GM12878 (cell line): ENCODE measurements around the gene CSAG2. TPM values are rescaled to one million over a fixed set of nuclear protein-coding genes. Genes with fewer than 3 reads are reported as not detected.

Experiments
- ATAC-seq: fragments of 200-7000 bp; cut with Tn5 transposase; 3 replicates; pipeline ENCODE4 v1.9.1; 2020; ENCODE audit warnings: mild to moderate bottlenecking, moderate library complexity
- BruUV-seq: library from RNA; stranded (reverse); fragments of 400-500 nt; replicated peaks from 2 replicates; lab custom pipeline; 2021; lab: Mats Ljungman, UMichigan
- CTCF ChIA-PET: fragments of 300-600 bp; sonication (Branson Sonifier 250); formaldehyde crosslinking; extraction: SDS; loops from one replicate; lab custom pipeline; 2021; ENCODE audit warnings: inconsistent platforms; lab: Yijun Ruan, JAX
- POLR2A ChIA-PET: fragments of 350-600 bp; formaldehyde crosslinking; extraction: SDS; loops from one replicate; lab custom pipeline; 2021; ENCODE audit warnings: inconsistent platforms; lab: Charles Lee
- RAD21 ChIA-PET: fragments of 300-600 bp; sonication (Branson Sonifier 250); formaldehyde crosslinking; loops from one replicate; lab custom pipeline; 2023; ENCODE audit warnings: antibody characterized with exemption; ENCODE audit not compliant: unreplicated experiment; lab: Charles Lee
- SMC1A ChIA-PET: fragments of 300-600 bp; sonication (Branson Sonifier 250); formaldehyde crosslinking; loops from one replicate; lab custom pipeline; 2023; ENCODE audit not compliant: unreplicated experiment, uncharacterized antibody; lab: Charles Lee
- DNase-seq: peaks from one replicate; pipeline ENCODE4 v3.0.0-alpha.2; 2011; ENCODE audit warnings: low read depth, low spot score
- FAIRE-seq: peaks from 3 replicates; lab custom pipeline; 2011; peaks lifted over from hg19 to GRCh38; lab: Jason Lieb, UNC
- H2AFZ ChIP-seq: 2 replicates; pipeline ENCODE4 v1.6.0; 2011; ENCODE audit warnings: low read depth, low read length, control low read depth; ENCODE audit not compliant: control insufficient read depth
- H3K27ac ChIP-seq: 2 replicates; pipeline ENCODE4 v1.5.1; 2011; ENCODE audit warnings: control low read depth; ENCODE audit not compliant: control insufficient read depth, insufficient read depth
- H3K27me3 ChIP-seq, 2 experiments: replicated peaks in 1 of 2; 2 replicates each; pipeline versions ENCODE4 v1.6.0 to v1.6.1; 2011; ENCODE audit warnings: low read length in 1 of 2; ENCODE audit not compliant: control insufficient read depth in 2 of 2, insufficient read depth in 2 of 2
- H3K36me3 ChIP-seq, 2 experiments: 2 replicates each; pipeline ENCODE4 v1.5.1; 2011; ENCODE audit warnings: low read length in 1 of 2; ENCODE audit not compliant: control insufficient read depth in 2 of 2, insufficient read depth in 2 of 2
- H3K4me1 ChIP-seq: 2 replicates; pipeline ENCODE4 v1.6.1; 2011; ENCODE audit warnings: mild to moderate bottlenecking, low read length, moderate library complexity, mixed read lengths; ENCODE audit not compliant: control insufficient read depth, insufficient read depth
- H3K4me2 ChIP-seq: 2 replicates; pipeline ENCODE4 v1.6.0; 2011; ENCODE audit warnings: control low read depth; ENCODE audit not compliant: control insufficient read depth, insufficient read depth
- H3K4me3 ChIP-seq: fragments of 200-600 bp; sonication (generic); 2 replicates; pipeline ENCODE4 v1.5.1; 2016
- H3K79me2 ChIP-seq: 2 replicates; pipeline ENCODE4 v1.6.0; 2011; ENCODE audit warnings: low read length; ENCODE audit not compliant: control insufficient read depth, insufficient read depth
- H3K9ac ChIP-seq: 2 replicates; pipeline ENCODE4 v1.8.0; 2011; ENCODE audit warnings: low read length, control low read depth, mixed read lengths; ENCODE audit not compliant: control insufficient read depth, insufficient read depth
- H3K9me3 ChIP-seq: replicated peaks from 3 replicates; pipeline ENCODE4 v1.5.1; 2011; ENCODE audit warnings: mild to moderate bottlenecking, low read length; ENCODE audit not compliant: control insufficient read depth, insufficient read depth
- H4K20me1 ChIP-seq: 2 replicates; pipeline ENCODE4 v1.6.0; 2011; ENCODE audit not compliant: control insufficient read depth, insufficient read depth
- GABPA ChIP-seq: IDR thresholded peaks from 2 replicates; pipeline ENCODE4 v1.6.1; 2014; ENCODE audit warnings: antibody characterized with exemption, low read depth, mild to moderate bottlenecking, inconsistent platforms
- GATAD2B ChIP-seq: fragments of 450-650 bp; conservative IDR thresholded peaks from 2 replicates; pipeline ENCODE4 v1.6.1; 2017; ENCODE audit warnings: low read depth, mild to moderate bottlenecking, moderate library complexity
- JUNB ChIP-seq: IDR thresholded peaks from 2 replicates; pipeline ENCODE4 v1.6.1; 2016; ENCODE audit warnings: antibody characterized with exemption, mild to moderate bottlenecking
- MAX ChIP-seq: IDR thresholded peaks from 2 replicates; pipeline ENCODE4 v1.6.1; 2012; ENCODE audit warnings: low read depth, low read length, improper control_type of control experiment
- NFIC ChIP-seq: IDR thresholded peaks from 2 replicates; pipeline ENCODE4 v1.6.1; 2012; ENCODE audit warnings: low read depth, mild to moderate bottlenecking, inconsistent platforms, low read length, moderate library complexity
- NR2C2 ChIP-seq: IDR thresholded peaks from 2 replicates; pipeline ENCODE4 v1.6.1; 2011; ENCODE audit warnings: borderline replicate concordance, low read depth; ENCODE audit not compliant: control insufficient read depth, insufficient read length
- PAX5 ChIP-seq: IDR thresholded peaks from 2 replicates; pipeline ENCODE4 v1.6.1; 2011; ENCODE audit warnings: low read depth, low read length, borderline replicate concordance
- PKNOX1 ChIP-seq: fragments of 450-650 bp; IDR thresholded peaks from 2 replicates; pipeline ENCODE4 v1.6.1; 2016; ENCODE audit warnings: mild to moderate bottlenecking
- RCOR1 ChIP-seq: conservative IDR thresholded peaks from 2 replicates; pipeline ENCODE4 v1.6.1; 2012; ENCODE audit warnings: low read depth, low read length, improper control_type of control experiment
- SREBF2 ChIP-seq: IDR thresholded peaks from 2 replicates; pipeline ENCODE4 v1.6.1; 2012; ENCODE audit warnings: mild to moderate bottlenecking, low read length
- SUPT20H ChIP-seq: IDR thresholded peaks from 2 replicates; pipeline ENCODE4 v1.6.1; 2011; ENCODE audit warnings: low read depth, mild to moderate bottlenecking, low read length, moderate library complexity, borderline replicate concordance; ENCODE audit not compliant: control insufficient read depth
- SUZ12 ChIP-seq: fragments of 200-600 bp; sonication (generic); IDR thresholded peaks from one replicate; pipeline ENCODE4 v1.6.1; 2018; ENCODE audit warnings: antibody characterized with exemption, mild to moderate bottlenecking; ENCODE audit not compliant: unreplicated experiment
- ZNF24 ChIP-seq: fragments of 450-650 bp; IDR thresholded peaks from 2 replicates; pipeline ENCODE4 v1.6.1; 2017; ENCODE audit warnings: antibody characterized with exemption, mild to moderate bottlenecking
- WGBS: methylation state at CpG from one replicate; pipeline ENCODE4 v1.1.6; 2016; ENCODE audit warnings: low lambda C conversion rate; ENCODE audit not compliant: insufficient replicate concordance, insufficient coverage; ENCODE audit errors: missing lambda C conversion rate; 5-methylcytosine and 5-hydroxymethylcytosine counted together
- in situ Hi-C: fragments of 300-500 bp; cut with MboI; formaldehyde crosslinking; loops from 9 replicates; pipeline ENCODE4 v1.14.3; 2018; ENCODE audit warnings: mixed read lengths
- intact Hi-C: fragments of 100-400 bp; cut with micrococcal nuclease; formaldehyde crosslinking; loops from one replicate; pipeline ENCODE4 v1.14.2; 2022; ENCODE audit not compliant: unreplicated experiment
- polyA plus RNA-seq, 11 experiments: library from polyadenylated mRNA; depleted of rRNA in 4 of 11; unstranded in 6 of 11; stranded (reverse) in 5 of 11; fragments of >200 nt; fragmentation: Nextera tagmentation in 4 of 11; fragmentation: Illumina TruSeq in 1 of 11; extraction: Ambion mirVana in 4 of 11; extraction: Trizol in 1 of 11; gene quantifications; 1 replicate in 1 of 11; 2 replicates in 10 of 11; pipeline versions ENCODE4 v1.2.1 to v1.2.3, GENCODE V29; 2011 to 2016; ENCODE audit warnings: inconsistent platforms in 2 of 11, missing spikeins in 2 of 11, low read depth in 1 of 11
- total RNA-seq, 4 experiments: library from RNA; depleted of rRNA in 3 of 4; stranded (reverse); fragments of >200 nt in 3 of 4; fragmentation: Illumina TruSeq in 1 of 4; extraction: Trizol in 1 of 4; gene quantifications; 2 replicates each; pipeline versions ENCODE4 v1.2.1 to v1.2.3, GENCODE V29; 2013 to 2021

Gene CSAG2
- total and polyA plus RNA-seq, 10 of the 15 experiments (the other 5 are each of a cell fraction or from before 2014, with no cell fraction given) = 0.14 to 0.83 (median 0.46) TPM; not detected in 3

GRCh38 chrX:152658302-152658701 lies 50.8 kb downstream of the CSAG2 start:
- no peak for ATAC-seq
- H3K9ac ChIP-seq = no peak overlapping the region
- H3K4me1 ChIP-seq = no peaks in the 10 kb centered on the region
- no peak for DNase-seq
- ChIA-PET CTCF (interaction anchor here (0.7 to 3.1 kb wide), 2 partner anchors 17 to 26 kb away, joined by 5 to 8 read pairs; no protein-coding TSS in a partner anchor), SMC1A (no interaction called here), RAD21 (interaction anchor here (1.4 kb wide), 1 partner anchor 16 kb away, joined by 3 read pairs; no protein-coding TSS in a partner anchor), POLR2A (no interaction called here)
- H3K79me2 ChIP-seq = no peaks in the 10 kb centered on the region
- 0% methylated on average over 2 of the region's 2 CpGs for WGBS
- no peaks in the 10 kb centered on the region for H4K20me1 ChIP-seq
- BruUV-seq = no TSS peak
- no peaks in the 10 kb centered on the region for H3K36me3 ChIP-seq
- no peak for FAIRE-seq
- no peaks in the 10 kb centered on the region for H3K27me3 ChIP-seq
- H3K4me2 ChIP-seq = no peak overlapping the region
- no peak overlapping the region for H2AFZ ChIP-seq
- TF ChIP-seq ZNF24 (no peak), PAX5 (no peak), RCOR1 (no peak), GABPA (no peak), PKNOX1 (no peak), SREBF2 (no peak), SUZ12 (no peak), JUNB (no peak), SUPT20H (no peak), MAX (no peak), NFIC (no peak), NR2C2 (no peak), GATAD2B (no peak)
- intact Hi-C loops (no loop called here), in situ Hi-C loops (loop anchor here (25.0 kb wide), 1 partner anchor 104 kb away; the partner anchor contains the start of genes CSAG3, MAGEA2 and MAGEA6)
- no peak overlapping the region for H3K27ac ChIP-seq
- H3K4me3 ChIP-seq = no peak overlapping the region
- H3K9me3 ChIP-seq = no peaks in the 10 kb centered on the region

Other genes with a start within 250 kb of the CSAG2 start
Only the 7 nearest of the 11 such genes appear.
- not detected in 2 replicates for gene MAGEA3, start 10.5 kb downstream of the CSAG2 start, total RNA-seq (2014; rRNA removed)
- gene MAGEA3, start 10.5 kb downstream of the CSAG2 start, total RNA-seq (2014; rRNA removed; fragmentation: Illumina TruSeq; extraction: Trizol) = not detected in 2 replicates
- not detected in 2 replicates for gene MAGEA3, start 10.5 kb downstream of the CSAG2 start, total RNA-seq (2021)
- gene MAGEA3, start 10.5 kb downstream of the CSAG2 start, polyA plus RNA-seq (2011; rRNA removed) = 1.4 TPM in 2 replicates
- gene MAGEA3, start 10.5 kb downstream of the CSAG2 start, polyA plus RNA-seq (2014; fragmentation: Illumina TruSeq; extraction: Trizol) = not detected in 2 replicates
- gene MAGEA3, start 10.5 kb downstream of the CSAG2 start, polyA plus RNA-seq (2014; fragmentation: Nextera tagmentation; extraction: Ambion mirVana) = not detected
- not detected in 2 replicates for gene MAGEA3, start 10.5 kb downstream of the CSAG2 start, polyA plus RNA-seq (2014; rRNA removed)
- not detected for gene MAGEA3, start 10.5 kb downstream of the CSAG2 start, polyA plus RNA-seq (2016; fragmentation: Nextera tagmentation; extraction: Ambion mirVana)
- not detected in 2 replicates for gene MAGEA2B, start 5.4 kb upstream of the CSAG2 start, total RNA-seq (2014; rRNA removed)
- gene MAGEA2B, start 5.4 kb upstream of the CSAG2 start, total RNA-seq (2014; rRNA removed; fragmentation: Illumina TruSeq; extraction: Trizol) = not detected in 2 replicates
- not detected in 2 replicates for gene MAGEA2B, start 5.4 kb upstream of the CSAG2 start, total RNA-seq (2021)
- gene MAGEA2B, start 5.4 kb upstream of the CSAG2 start, polyA plus RNA-seq (2011; rRNA removed) = not detected in 2 replicates
- not detected in 2 replicates for gene MAGEA2B, start 5.4 kb upstream of the CSAG2 start, polyA plus RNA-seq (2014; fragmentation: Illumina TruSeq; extraction: Trizol)
- gene MAGEA2B, start 5.4 kb upstream of the CSAG2 start, polyA plus RNA-seq (2014; fragmentation: Nextera tagmentation; extraction: Ambion mirVana) = not detected
- not detected in 2 replicates for gene MAGEA2B, start 5.4 kb upstream of the CSAG2 start, polyA plus RNA-seq (2014; rRNA removed)
- not detected for gene MAGEA2B, start 5.4 kb upstream of the CSAG2 start, polyA plus RNA-seq (2016; fragmentation: Nextera tagmentation; extraction: Ambion mirVana)
- not detected in 2 replicates for gene CSAG1, start 24.4 kb upstream of the CSAG2 start, total RNA-seq (2014; rRNA removed)
- not detected in 2 replicates for gene CSAG1, start 24.4 kb upstream of the CSAG2 start, total RNA-seq (2014; rRNA removed; fragmentation: Illumina TruSeq; extraction: Trizol)
- gene CSAG1, start 24.4 kb upstream of the CSAG2 start, total RNA-seq (2021) = not detected in 2 replicates
- gene CSAG1, start 24.4 kb upstream of the CSAG2 start, polyA plus RNA-seq (2011; rRNA removed) = 1.3 and 1.6 TPM in 2 replicates
- not detected in 2 replicates for gene CSAG1, start 24.4 kb upstream of the CSAG2 start, polyA plus RNA-seq (2014; fragmentation: Illumina TruSeq; extraction: Trizol)
- not detected for gene CSAG1, start 24.4 kb upstream of the CSAG2 start, polyA plus RNA-seq (2014; fragmentation: Nextera tagmentation; extraction: Ambion mirVana)
- gene CSAG1, start 24.4 kb upstream of the CSAG2 start, polyA plus RNA-seq (2014; rRNA removed) = not detected in 2 replicates
- gene CSAG1, start 24.4 kb upstream of the CSAG2 start, polyA plus RNA-seq (2016; fragmentation: Nextera tagmentation; extraction: Ambion mirVana) = not detected
- gene MAGEA12, start 24.5 kb upstream of the CSAG2 start, total RNA-seq (2014; rRNA removed) = not detected in 2 replicates
- gene MAGEA12, start 24.5 kb upstream of the CSAG2 start, total RNA-seq (2014; rRNA removed; fragmentation: Illumina TruSeq; extraction: Trizol) = not detected in 2 replicates
- not detected in 2 replicates for gene MAGEA12, start 24.5 kb upstream of the CSAG2 start, total RNA-seq (2021)
- gene MAGEA12, start 24.5 kb upstream of the CSAG2 start, polyA plus RNA-seq (2011; rRNA removed) = 0.73 and 1.3 TPM in 2 replicates
- not detected in 2 replicates for gene MAGEA12, start 24.5 kb upstream of the CSAG2 start, polyA plus RNA-seq (2014; fragmentation: Illumina TruSeq; extraction: Trizol)
- not detected for gene MAGEA12, start 24.5 kb upstream of the CSAG2 start, polyA plus RNA-seq (2014; fragmentation: Nextera tagmentation; extraction: Ambion mirVana)
- not detected in 2 replicates for gene MAGEA12, start 24.5 kb upstream of the CSAG2 start, polyA plus RNA-seq (2014; rRNA removed)
- gene MAGEA12, start 24.5 kb upstream of the CSAG2 start, polyA plus RNA-seq (2016; fragmentation: Nextera tagmentation; extraction: Ambion mirVana) = not detected
- gene MAGEA2, start 44.6 kb upstream of the CSAG2 start, total RNA-seq (2014; rRNA removed) = not detected in 2 replicates
- gene MAGEA2, start 44.6 kb upstream of the CSAG2 start, total RNA-seq (2014; rRNA removed; fragmentation: Illumina TruSeq; extraction: Trizol) = not detected in 2 replicates
- gene MAGEA2, start 44.6 kb upstream of the CSAG2 start, total RNA-seq (2021) = not detected in 2 replicates
- 0.04 and 0.09 TPM in 2 replicates for gene MAGEA2, start 44.6 kb upstream of the CSAG2 start, polyA plus RNA-seq (2011; rRNA removed)
- gene MAGEA2, start 44.6 kb upstream of the CSAG2 start, polyA plus RNA-seq (2014; fragmentation: Illumina TruSeq; extraction: Trizol) = not detected in 2 replicates
- gene MAGEA2, start 44.6 kb upstream of the CSAG2 start, polyA plus RNA-seq (2014; fragmentation: Nextera tagmentation; extraction: Ambion mirVana) = not detected
- 0.13 TPM in 1 of 2 replicates, not detected in the other for gene MAGEA2, start 44.6 kb upstream of the CSAG2 start, polyA plus RNA-seq (2014; rRNA removed)
- gene MAGEA2, start 44.6 kb upstream of the CSAG2 start, polyA plus RNA-seq (2016; fragmentation: Nextera tagmentation; extraction: Ambion mirVana) = not detected
- 0.34 TPM in 1 of 2 replicates, not detected in the other for gene CSAG3, start 49.9 kb upstream of the CSAG2 start, total RNA-seq (2014; rRNA removed)
- 0.23 TPM in 1 of 2 replicates, not detected in the other for gene CSAG3, start 49.9 kb upstream of the CSAG2 start, total RNA-seq (2014; rRNA removed; fragmentation: Illumina TruSeq; extraction: Trizol)
- not detected in 2 replicates for gene CSAG3, start 49.9 kb upstream of the CSAG2 start, total RNA-seq (2021)
- gene CSAG3, start 49.9 kb upstream of the CSAG2 start, polyA plus RNA-seq (2011; rRNA removed) = 1.2 and 1.9 TPM in 2 replicates
- gene CSAG3, start 49.9 kb upstream of the CSAG2 start, polyA plus RNA-seq (2014; fragmentation: Illumina TruSeq; extraction: Trizol) = 1.2 TPM in 1 of 2 replicates, not detected in the other
- under 1 TPM; 0.33 to 0.68 TPM for gene CSAG3, start 49.9 kb upstream of the CSAG2 start, polyA plus RNA-seq (2014; fragmentation: Nextera tagmentation; extraction: Ambion mirVana)
- 0.14 and 0.67 TPM in 2 replicates for gene CSAG3, start 49.9 kb upstream of the CSAG2 start, polyA plus RNA-seq (2014; rRNA removed)
- under 1 TPM; 0.40 to 0.96 TPM for gene CSAG3, start 49.9 kb upstream of the CSAG2 start, polyA plus RNA-seq (2016; fragmentation: Nextera tagmentation; extraction: Ambion mirVana)
- gene MAGEA6, start 60.4 kb upstream of the CSAG2 start, total RNA-seq (2014; rRNA removed) = not detected in 2 replicates
- gene MAGEA6, start 60.4 kb upstream of the CSAG2 start, total RNA-seq (2014; rRNA removed; fragmentation: Illumina TruSeq; extraction: Trizol) = not detected in 2 replicates
- 0.16 TPM in 1 of 2 replicates, not detected in the other for gene MAGEA6, start 60.4 kb upstream of the CSAG2 start, total RNA-seq (2021)
- 1.9 and 2.7 TPM in 2 replicates for gene MAGEA6, start 60.4 kb upstream of the CSAG2 start, polyA plus RNA-seq (2011; rRNA removed)
- gene MAGEA6, start 60.4 kb upstream of the CSAG2 start, polyA plus RNA-seq (2014; fragmentation: Illumina TruSeq; extraction: Trizol) = not detected in 2 replicates
- not detected for gene MAGEA6, start 60.4 kb upstream of the CSAG2 start, polyA plus RNA-seq (2014; fragmentation: Nextera tagmentation; extraction: Ambion mirVana)
- gene MAGEA6, start 60.4 kb upstream of the CSAG2 start, polyA plus RNA-seq (2014; rRNA removed) = 0.04 and 0.38 TPM in 2 replicates
- gene MAGEA6, start 60.4 kb upstream of the CSAG2 start, polyA plus RNA-seq (2016; fragmentation: Nextera tagmentation; extraction: Ambion mirVana) = not detected